SW 1271 (cell line): ENCODE results near the gene TANC1.
A peak's percentile ranks its signal among the peaks of the same experiment; 100 is the strongest.

Experiments used
- DNase-seq, 2 experiments: peaks; one replicate each; lab custom pipeline; 2025; lab: John Stamatoyannopoulos, UW

Gene TANC1

DNA sequence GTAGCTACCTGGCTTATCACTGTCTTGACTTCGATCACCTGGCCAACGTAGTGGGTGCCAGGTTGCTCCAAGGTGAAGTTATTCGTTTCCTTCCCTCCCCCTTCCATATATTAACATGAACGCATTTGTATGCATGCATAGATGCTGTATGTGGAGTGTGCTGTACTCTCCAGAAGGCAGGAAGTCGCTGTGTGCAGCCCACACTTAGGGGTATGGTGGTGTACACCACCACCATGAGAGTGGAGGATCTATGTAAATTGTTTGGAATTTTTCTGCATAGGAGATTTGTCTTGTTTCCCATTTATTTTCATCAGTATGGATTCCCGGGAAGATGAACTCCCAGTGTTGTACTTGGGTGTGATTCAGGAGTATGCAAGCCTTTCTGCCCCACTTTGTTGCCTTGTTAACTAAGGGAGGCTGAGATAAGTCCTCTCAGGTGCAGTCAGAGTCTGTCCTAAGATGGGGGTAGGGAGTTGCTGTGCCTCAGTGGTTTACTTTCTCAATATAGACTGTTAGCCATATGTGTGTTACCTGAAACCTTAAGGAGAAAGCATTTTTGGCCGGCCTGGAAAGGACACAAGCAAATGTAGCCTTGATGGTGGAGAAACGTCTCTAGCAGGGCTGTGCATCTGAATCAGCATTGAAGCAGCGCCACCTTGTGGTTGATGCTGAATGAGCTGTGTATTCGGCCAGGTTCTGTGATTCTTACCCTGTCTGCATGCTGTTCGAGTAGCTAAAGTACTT, 149.8 kb downstream of the TANC1 start:
- DNase-seq = peak; percentile 37 to 62

GRCh38 chr2:159118859-159119500, 150.5 kb downstream of the TANC1 start:
- no peak for DNase-seq

DNA sequence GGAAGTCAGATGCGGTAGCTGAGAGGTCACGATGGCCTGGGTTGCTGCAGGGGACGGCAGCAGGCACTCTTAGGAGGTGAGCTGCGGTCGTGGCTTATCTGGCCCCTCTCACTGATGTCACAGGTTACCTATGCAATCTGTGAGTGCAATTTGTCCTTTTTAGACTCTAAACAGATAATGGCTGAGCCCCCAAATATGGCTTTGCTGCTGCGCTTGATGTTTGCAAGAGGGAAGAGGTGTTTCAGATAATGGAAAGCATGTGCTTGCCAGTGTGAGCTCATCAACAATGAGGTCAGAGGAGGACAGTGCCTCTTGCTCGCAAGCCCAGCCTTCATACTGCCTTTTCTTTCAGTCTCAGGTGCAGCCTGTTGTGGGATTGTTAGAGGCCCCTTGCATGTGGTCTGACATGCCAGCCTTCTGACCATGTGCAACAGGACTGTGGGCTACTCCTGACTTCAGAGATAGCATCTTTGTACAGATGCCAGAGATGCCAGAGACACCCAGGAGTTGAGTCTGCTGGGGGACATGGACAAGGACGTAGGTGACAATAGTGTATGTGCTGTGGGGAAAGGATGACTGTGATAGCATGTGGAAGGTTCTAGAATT, 151.3 kb downstream of the TANC1 start:
- DNase-seq = no peak

DNA sequence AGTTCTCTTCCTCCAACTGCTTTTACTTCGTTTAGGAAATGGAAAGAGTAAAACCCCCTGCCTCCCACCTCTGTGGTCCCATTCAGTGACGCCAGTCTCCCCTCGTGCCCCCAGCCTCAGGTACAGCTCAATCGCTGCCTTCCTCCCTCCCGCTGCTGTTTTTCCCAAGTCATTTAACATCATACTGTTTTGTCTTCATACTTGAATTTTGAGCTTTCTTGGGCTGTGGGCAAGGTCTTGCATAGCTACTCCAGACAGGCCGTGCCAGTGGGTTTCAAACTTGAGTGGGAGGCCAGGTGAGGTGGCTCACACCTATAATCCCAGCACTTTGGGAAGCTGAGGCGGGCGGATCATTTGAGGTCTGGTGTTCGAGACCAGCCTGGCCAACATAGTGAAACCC, 155.3 kb downstream of the TANC1 start:
- no peak for DNase-seq

DNA sequence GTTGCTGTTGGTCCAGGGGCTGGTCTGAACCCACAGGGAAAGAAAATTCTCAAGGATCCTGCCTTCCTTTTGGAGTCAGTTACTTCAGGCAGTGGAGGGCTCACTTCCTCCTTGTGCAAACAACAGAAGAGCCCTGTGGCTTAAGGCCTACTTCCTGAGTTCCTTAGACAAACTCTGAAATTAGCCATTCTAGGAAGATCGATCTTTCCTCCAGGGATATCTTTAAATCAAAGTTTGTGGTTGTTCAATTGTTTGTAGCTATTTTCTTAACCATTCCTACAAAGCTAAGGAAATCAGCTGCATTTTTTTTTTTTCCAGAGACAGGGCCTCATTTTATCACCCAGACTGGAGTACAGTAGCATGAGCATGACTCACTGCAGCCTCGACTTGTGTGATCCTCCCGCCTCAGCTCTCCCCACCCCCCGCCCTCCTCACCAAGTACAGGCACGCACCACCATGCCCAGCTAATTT, 156.0 kb downstream of the TANC1 start:
- DNase-seq = no peak

DNA sequence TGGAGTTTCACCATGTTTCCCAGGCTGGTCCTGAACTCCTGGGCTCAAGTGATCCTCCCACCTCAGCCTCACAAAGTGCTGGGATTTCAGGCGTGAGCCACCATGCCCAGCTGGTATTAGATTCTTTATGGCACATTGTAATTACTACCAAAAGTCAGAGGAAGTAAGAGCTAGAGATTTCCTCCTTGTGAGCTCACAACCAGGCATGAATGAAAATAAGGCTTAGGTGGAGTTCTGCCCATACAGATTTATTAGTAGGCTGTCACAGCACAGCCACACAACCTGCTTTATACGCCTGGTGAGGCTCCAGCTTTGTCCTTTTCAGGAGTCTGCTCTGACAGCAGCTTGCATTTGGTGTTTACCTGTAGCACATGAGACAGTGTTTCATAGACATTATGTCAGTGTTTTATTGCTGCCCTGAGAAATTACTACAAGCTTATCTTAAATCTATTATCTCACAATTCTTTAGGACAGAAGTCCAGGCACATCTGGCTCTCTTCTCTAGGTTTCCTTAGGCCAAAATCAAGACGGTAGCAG, 156.6 kb downstream of the TANC1 start:
- DNase-seq = no peak

- DNase-seq = no peak
Measured at GRCh38 chr2:159125858-159126257, 157.4 kb downstream of the TANC1 start.

DNA sequence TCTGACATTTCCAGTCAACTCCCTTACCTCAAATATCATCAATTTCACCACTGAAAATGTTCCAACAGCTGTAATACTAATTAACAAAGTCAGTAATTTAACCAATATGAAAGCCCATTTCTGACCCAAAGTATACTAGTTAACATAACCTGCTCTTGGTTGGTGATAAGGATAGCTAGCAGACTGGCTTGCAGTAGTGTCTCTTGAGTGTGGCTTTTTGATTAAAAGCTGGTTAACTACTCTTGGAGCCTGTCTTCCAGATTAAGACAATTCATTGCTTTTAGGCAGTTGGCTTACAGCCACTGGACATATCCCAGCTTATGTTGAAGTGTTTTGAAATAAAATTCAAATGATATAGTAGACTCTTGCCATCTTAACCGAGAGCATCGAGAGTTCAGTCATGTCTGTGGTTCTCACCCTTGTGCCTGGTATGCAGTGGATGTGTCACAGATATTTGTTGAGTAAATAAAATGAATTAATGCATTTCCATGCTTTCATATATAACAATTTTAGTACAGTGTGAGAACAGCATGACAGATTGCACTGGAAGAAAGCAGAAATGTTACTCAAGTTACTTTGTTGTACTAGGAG, 158.1 kb downstream of the TANC1 start:
- DNase-seq = no peak

GRCh38 chr2:159128191-159128590, 159.8 kb downstream of the TANC1 start:
- no peak for DNase-seq

- DNase-seq = no peak
Measured at GRCh38 chr2:159129269-159129668, 160.8 kb downstream of the TANC1 start.

DNA sequence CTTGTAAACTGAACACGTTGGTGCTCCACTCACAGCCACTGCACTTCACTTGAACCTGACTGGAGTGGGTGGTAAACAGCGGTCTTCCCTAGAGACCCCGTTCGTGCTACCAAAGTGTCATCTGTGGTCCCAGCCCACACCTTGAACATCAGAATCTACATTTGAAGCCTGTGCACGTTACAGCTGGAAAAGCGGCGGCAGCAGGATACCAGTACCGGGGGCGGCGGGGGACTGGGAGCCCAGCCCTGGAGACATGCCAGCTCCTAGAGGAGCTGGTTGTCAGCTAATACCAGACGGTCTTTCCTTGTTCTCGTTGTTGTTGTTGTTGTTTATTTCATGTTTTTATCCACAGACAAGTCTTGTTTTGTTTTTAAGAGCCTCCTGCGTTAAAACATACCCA, 161.4 kb downstream of the TANC1 start:
- DNase-seq = no peak

DNA sequence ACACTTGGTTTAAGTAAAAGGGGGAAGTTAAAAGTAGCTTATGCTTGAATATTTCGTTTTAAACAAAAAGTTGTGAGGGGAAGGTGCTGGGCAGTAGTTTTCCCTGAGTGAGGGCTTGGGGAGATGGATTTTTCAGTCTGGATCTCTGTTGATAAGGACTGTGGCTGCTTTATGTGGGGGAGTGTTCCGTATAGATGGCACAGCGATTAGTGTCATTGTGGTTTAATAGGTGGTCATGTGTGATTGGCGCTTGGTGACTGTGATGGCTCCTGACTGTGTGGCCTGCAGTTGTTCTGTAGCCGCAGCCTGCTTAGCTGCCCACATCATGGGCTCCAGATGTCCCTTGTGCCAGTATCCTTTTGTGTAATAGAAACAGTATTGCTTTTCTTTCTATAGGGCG, 161.9 kb downstream of the TANC1 start:
- no peak for DNase-seq

- no peak for DNase-seq
Measured at GRCh38 chr2:159131267-159131913, 162.9 kb downstream of the TANC1 start.

DNA sequence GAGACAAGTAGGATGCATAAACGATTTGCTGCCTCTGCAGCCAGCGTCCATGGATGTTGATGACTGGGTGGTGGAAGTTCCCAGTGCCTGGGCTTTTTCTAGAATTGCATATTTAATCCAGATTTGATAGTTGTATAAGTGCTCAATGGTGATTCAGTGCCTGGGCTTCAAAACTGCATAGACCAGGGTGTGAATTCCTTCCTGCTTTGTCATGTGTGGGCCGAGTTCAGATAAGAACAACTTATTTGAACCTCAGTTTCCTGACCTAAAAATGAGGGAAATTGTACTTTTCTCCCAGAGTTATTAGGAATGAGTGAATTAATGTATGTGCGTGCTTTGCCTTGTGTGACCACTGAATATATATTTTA, 163.5 kb downstream of the TANC1 start:
- DNase-seq = peak in 1 of 2 experiments; percentile 51

GRCh38 chr2:159133797-159134196, 165.4 kb downstream of the TANC1 start:
- no peak for DNase-seq

DNA sequence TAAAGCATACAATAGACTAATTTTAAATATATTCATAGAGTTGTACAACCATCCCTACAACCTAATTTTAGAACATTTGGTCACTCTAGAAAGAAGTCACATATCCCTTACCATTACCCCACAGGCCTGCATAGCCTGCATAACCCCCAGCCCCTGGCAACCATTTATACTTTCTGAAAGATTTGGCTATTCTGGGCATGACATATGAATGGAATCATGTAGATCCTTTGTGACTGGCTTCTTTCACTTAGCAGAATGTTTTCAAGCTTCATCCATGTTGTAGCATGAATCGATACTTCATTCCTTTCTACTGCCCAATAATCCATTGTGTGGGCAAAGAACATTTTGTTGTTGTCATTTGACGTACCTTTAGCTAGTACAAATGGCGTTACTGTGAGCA, 166.5 kb downstream of the TANC1 start:
- DNase-seq = no peak

DNA sequence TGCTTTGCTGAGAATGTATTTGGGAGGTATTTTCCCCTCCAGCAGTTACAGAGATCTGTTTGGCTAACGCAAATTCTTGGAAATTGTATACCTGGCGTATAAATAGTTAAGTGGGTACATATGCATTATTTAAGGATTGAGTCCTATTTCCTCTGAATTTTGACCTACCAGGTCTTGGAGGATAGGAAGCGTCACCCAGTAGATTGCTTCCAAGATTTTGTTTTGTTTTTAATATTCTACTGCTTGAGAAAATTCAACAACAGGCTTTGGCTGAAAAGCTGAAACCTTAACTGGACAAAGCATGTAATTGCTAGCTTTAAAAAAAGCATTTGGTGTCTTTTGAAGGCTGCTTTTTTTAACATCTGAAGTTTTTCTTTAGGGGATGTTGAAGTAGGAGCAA, 168.0 kb downstream of the TANC1 start:
- DNase-seq = no peak

DNA sequence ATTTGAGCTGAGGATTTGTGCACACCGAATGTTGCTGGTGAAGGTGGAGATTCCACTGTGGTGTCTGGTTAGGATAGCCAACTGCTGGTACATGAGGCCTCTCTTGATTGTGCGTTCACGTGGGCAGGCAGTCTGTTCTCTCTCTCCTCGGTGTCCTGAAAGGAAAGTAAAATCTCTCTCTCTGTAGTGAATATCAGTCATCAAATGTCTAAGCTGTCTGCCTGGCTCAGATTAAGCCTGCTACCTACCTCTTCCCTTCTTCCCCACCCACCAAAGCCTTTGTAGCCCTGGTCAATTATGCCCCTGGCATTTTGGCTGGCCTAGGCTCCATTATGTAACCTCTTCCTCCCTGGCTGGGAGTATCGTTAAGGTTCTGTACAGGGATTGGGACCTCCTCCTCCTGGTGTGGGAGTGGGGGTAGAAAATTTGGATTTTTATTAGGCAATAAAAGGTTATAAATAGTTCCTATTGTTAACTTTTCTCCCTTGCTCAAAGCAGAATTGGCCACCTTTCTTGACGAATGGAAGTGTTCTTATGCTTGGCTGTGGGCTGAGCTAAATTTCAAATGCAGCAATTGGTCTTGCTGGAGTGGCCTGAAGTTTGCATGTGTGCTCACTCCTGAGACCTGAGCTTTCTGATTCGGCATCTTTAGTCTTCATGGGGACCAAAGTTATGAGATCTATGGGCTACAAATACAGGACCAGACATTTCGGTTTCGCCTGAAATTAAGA, 169.2 kb downstream of the TANC1 start:
- no peak for DNase-seq

DNA sequence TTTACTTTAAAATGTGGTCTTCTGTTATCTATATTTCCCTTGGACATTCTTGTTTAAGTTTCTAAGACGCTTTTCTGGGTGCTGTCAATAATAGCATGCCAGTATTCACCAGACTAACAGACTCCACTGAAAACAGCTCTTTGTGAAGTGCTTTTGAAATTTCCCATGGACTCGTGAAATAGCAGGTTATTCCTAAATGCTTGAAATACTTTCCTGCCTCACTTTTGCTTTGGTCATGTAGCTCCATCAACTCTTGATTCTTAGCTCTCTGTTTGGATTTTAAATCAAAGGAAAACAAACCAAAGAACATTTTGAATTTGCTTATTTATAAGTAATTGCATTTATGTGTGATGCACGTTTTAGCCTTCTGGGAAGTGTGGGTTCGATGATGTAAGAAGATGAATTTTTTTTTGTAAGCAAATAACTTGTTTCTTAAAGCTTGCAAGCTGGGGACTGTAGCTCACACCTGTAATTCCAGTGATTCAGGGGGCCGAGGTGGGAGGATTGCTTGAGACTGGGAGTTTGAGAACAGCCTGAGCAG, 170.3 kb downstream of the TANC1 start:
- no peak for DNase-seq

DNA sequence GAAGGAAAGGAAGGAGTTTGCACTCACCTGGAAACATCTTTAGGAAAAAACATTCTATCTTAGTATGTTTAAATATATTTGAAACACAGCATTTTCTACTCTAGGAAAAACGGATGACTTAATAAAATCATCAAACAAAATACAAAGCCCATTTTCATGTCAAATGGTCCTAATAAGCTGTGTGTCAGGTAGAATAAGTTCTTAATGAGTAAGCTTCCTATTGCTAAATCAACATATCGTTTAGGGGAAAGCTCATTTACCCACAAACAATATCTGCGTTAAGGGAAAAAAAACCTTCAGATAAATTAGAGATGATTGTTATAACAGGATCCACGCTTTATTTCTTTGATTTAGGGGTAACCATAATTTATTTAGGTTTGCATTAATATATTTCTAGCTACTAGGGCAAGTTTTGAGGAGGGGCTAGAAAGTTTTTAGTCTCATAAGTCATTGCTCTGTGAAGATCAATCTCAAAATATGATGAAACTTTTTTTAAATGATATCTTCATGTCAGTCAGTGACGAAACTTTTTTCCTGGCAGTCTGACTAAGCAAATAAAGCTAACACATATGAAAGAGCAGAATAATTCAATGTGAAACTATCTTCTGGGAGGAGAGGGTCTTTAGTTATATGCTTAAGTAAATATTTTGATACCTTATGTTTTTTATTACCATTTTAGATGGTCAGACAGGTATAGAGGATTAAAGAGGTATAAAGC, 170.9 kb downstream of the TANC1 start:
- DNase-seq = no peak
